AML-193 (cell line): Measurements from ENCODE around the gene CTSV.
"Not testable (repeated sequence)": the region's sequence is repeated elsewhere in the genome, so short reads cannot be mapped to it uniquely, and the experiment has no call there.

Experiments used
- DNase-seq, 2 experiments: peaks; one replicate each; lab custom pipeline; 2025; lab: John Stamatoyannopoulos, UW

Gene CTSV

GRCh38 chr9:97038611-97039513 is at the start of gene CTSV:
CTSV (minus strand) TSS chr9:97039142; CDS start chr9:97038043, 1,099 bp downstream.
- DNase-seq: no peak

- DNase-seq: not testable (repeated sequence)
Observed at GRCh38 chr9:97087668-97088215, 48.8 kb upstream of the CTSV start.

DNA sequence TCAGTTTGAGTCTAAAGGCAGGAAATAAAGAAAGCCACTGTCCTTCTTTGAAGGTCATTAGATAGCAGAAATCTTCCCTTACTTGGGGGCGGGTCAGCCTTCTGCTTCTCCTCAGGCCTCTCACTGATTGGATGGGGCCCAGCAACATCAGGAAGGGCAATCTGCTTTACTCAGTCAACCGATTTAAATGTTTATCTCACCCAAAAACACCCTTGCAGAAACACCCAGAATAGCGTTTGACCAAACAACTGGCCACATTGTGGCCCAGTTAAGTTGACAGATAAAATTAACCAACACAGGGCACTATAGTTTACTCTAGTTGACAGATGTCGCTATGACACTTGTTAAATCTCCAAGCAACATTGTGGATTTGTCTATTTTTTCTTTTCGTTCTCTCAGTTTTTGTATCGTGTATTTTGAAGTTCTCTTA is 45.6 kb upstream of the CTSV start:
- DNase-seq: not testable (repeated sequence)

GRCh38 chr9:97078362-97078761 is 39.4 kb upstream of the CTSV start:
- no peak for DNase-seq

GRCh38 chr9:97077452-97078295 is 38.7 kb upstream of the CTSV start:
- no peak for DNase-seq

DNA sequence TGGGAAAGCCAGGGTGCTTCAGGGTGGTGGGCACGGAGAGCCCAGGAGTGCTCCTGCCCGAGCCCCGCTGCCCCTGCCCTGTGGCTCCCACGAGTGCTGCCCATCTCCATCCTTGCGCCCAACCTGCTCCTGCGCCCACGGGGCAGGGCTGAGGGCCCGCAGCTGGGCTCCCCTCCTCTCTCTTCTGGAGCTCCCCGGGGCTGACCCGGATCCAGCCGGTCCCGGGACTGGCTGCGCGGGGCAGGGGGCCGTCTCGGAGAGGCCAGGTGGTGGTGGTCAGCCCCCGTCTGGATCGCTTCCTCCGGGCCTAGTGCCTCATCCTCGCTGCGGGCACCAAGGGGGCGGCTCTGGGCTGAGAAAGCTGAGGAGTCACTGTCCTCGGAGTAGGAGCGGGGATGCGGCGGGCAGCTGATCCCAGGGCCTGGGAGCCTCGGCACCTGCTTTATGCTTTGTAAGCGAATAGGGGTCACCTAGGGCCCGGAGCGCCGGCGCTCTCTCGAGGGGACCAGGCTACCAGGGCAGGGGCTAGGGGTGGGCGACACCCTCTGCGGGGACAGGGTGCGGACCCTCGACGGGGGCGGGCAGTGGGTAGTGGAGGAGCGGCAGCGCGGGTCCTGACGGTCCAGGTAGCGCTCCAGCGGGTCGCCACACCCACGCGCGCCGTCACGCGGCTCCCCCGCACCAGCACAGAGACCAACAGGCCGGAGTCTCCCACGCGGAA is 37.9 kb upstream of the CTSV start:
- not testable (repeated sequence) for DNase-seq

GRCh38 chr9:97076238-97076637 is 37.3 kb upstream of the CTSV start:
- DNase-seq: no peak

- no peak for DNase-seq
Observed at GRCh38 chr9:97075289-97075985, 36.5 kb upstream of the CTSV start.

DNA sequence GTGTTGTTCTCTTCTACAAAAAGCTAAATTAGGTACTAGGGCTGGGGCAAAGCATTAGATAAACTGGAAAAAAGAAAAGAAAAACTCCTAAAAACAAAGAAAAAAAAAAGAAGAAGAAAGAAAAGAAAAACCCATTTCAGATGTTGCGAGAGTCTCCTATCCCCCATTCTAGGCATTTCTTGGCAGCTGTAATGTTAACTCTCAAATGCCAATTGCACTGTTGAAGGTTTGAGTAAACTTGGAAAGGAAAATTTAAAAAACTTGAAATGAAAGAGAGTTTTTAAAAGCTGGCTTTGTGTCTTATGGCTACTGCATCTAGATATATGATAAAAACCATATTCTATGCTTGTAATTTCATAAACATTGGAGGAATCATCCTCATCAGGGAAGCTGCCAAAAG is 34.6 kb upstream of the CTSV start:
- DNase-seq: no peak

DNA sequence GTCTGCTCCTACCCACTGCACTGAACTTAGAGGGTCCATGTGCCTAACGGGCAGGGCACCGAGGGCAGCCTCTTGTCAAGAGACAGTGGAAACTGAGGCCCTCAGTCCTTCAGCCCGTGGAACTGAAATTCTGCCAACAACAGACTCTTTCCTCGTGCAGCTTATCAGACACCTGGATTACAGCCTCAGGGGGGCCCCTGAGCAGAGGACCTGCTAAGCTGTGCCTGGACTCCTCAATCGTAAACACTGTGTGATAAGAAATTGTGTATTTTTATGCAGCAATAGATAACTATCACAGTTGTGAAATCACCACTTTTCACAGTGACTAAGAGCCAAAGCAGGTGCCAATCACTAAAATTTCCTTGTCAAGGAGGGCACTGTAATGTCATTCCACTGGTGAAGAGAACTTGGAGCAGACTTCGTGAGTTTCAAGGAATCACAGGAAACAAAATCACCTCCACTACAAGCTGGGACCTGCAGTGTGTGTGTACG is 33.4 kb upstream of the CTSV start:
- no peak for DNase-seq

- DNase-seq: not testable (repeated sequence)
Observed at GRCh38 chr9:97070325-97070724, 31.4 kb upstream of the CTSV start.

GRCh38 chr9:97067490-97067889 is 28.5 kb upstream of the CTSV start:
- DNase-seq: no peak

GRCh38 chr9:97064176-97064575 is 25.2 kb upstream of the CTSV start:
- no peak for DNase-seq

DNA sequence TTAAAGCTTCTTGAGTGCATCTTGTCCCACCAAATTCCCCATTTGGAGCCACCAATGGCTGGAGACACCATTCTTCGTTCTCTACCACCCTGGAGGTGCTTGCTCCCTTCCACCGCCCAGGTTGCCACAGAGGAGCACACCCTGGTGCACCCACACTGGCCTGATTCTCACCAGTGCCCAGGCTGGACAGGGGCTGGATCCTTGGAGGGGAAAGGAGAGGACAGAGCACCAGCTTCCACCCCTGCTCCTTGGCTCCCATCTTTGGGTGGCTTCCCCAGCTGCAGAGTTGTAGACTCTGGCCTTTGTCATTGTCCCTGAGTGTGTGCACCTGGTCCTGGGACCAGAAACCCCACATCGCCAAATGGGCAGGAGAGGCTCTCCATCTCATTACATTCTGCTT is 21.9 kb upstream of the CTSV start:
- no peak for DNase-seq

GRCh38 chr9:97059626-97060025 is 20.7 kb upstream of the CTSV start:
- DNase-seq: no peak

DNA sequence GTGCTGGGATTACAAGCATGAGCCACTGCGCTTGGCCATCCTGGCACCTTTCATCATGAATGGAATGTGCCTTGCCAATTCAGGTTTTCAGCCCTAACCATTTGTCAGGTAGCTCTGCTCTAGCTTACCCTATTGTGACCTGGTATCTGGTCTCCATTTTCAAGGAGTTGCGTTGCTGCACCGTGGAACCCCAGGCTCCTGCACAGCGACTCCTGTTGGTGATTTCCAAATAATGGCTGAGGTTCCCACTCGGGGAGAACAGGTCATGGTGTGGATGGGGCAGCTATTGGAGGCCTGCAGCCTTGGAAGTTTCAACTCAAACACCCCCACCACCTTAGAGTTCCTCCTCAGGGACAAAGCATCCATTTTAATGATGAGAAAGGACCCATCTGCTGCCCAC is 18.7 kb upstream of the CTSV start:
- DNase-seq: no peak

- DNase-seq: not testable (repeated sequence)
Observed at GRCh38 chr9:97055891-97056290, 16.9 kb upstream of the CTSV start.

GRCh38 chr9:97053717-97054116 is 14.8 kb upstream of the CTSV start:
- DNase-seq: no peak

- no peak for DNase-seq
Observed at GRCh38 chr9:97052735-97053134, 13.8 kb upstream of the CTSV start.

DNA sequence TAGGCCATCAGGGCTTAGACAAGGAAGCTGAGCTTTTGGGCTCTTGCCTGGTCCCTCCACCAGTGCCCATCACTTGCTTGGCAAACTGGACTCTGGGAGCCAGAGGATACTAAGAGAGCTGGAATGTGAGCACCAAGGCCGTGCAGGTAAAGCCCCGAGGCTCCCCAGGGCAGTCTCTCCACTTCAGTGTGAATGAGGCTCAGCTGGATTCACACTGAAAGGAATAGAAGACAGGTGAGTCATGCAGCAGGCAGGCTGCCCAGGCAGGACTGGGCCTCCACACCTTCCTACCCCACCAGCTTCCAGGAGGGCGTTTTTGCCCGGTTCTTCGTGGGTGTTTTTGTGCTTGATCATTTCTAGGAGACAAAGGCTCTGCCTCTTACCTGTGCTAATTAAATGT is 7.3 kb upstream of the CTSV start:
- no peak for DNase-seq

- no peak for DNase-seq
Observed at GRCh38 chr9:97045300-97045699, 6.4 kb upstream of the CTSV start.
